CD14-positive monocyte (primary cell): ENCODE measurements around the gene CNTROB. TPM values are rescaled to one million over a fixed set of nuclear protein-coding genes. Genes with fewer than 3 reads are reported as not detected.

Experiments used
- DNase-seq, 3 donors: peaks; one replicate each; pipeline ENCODE4 v3.0.0-alpha.2; 2011 to 2022
- H2AFZ ChIP-seq: 2 replicates; pipeline ENCODE4 v1.6.0; 2012; ENCODE audit warnings: mild to moderate bottlenecking, low read depth, low read length, inconsistent platforms; ENCODE audit not compliant: insufficient read depth, poor library complexity, severe bottlenecking
- H3K27ac ChIP-seq, 2 donors: 1 replicate in 1 of 2; 2 replicates in 1 of 2; pipeline ENCODE4 v1.5.1; 2012 to 2013; ENCODE audit warnings: low read length in 2 of 2, control low read depth in 1 of 2, inconsistent platforms in 1 of 2, low read depth in 1 of 2, mild to moderate bottlenecking in 1 of 2
- H3K27me3 ChIP-seq, 2 donors: one replicate each; pipeline versions ENCODE4 v1.6.0 to v1.6.1; 2011 to 2013; ENCODE audit warnings: low read length in 2 of 2; ENCODE audit not compliant: control insufficient read depth in 2 of 2, insufficient read depth in 2 of 2
- H3K36me3 ChIP-seq, 2 donors: replicated peaks in 1 of 2; 1 replicate in 1 of 2; 2 replicates in 1 of 2; pipeline versions ENCODE4 v1.5.1 to v1.6.1; 2012 to 2013; ENCODE audit warnings: low read length in 2 of 2, control low read depth in 1 of 2, inconsistent platforms in 1 of 2, mild to moderate bottlenecking in 1 of 2; ENCODE audit not compliant: insufficient read depth in 2 of 2, control insufficient read depth in 1 of 2
- H3K4me1 ChIP-seq, 2 donors: 1 replicate in 1 of 2; 2 replicates in 1 of 2; pipeline versions ENCODE4 v1.5.1 to v1.6.1; 2012 to 2013; ENCODE audit warnings: low read length in 2 of 2, control low read depth in 1 of 2, inconsistent platforms in 1 of 2, mild to moderate bottlenecking in 1 of 2, moderate library complexity in 1 of 2; ENCODE audit not compliant: insufficient read depth in 2 of 2, control insufficient read depth in 1 of 2
- H3K4me2 ChIP-seq: replicated peaks from 2 replicates; pipeline ENCODE3; 2012; ENCODE audit warnings: low read length, moderate library complexity, mild to moderate bottlenecking; ENCODE audit not compliant: poor library complexity, severe bottlenecking; ENCODE audit errors: extremely low read depth
- H3K4me3 ChIP-seq, 3 experiments: fragments of 200-600 bp in 1 of 3; sonication (generic) in 1 of 3; replicated peaks in 1 of 3; 1 replicate in 2 of 3; 2 replicates in 1 of 3; pipeline ENCODE4 v1.5.1; 2011 to 2013; ENCODE audit warnings: low read length in 3 of 3, mild to moderate bottlenecking in 3 of 3, control low read depth in 2 of 3, low read depth in 2 of 3, inconsistent platforms in 1 of 3, moderate library complexity in 1 of 3
- H3K79me2 ChIP-seq: 2 replicates; pipeline ENCODE4 v1.6.0; 2012; ENCODE audit warnings: mild to moderate bottlenecking, control low read depth, inconsistent platforms, low read length, moderate library complexity; ENCODE audit not compliant: insufficient read depth
- H3K9ac ChIP-seq: 2 replicates; pipeline ENCODE4 v1.6.0; 2017; ENCODE audit warnings: low read length, mild to moderate bottlenecking; ENCODE audit not compliant: insufficient read depth, poor library complexity, severe bottlenecking
- H3K9me3 ChIP-seq, 2 donors: replicated peaks in 1 of 2; 1 replicate in 1 of 2; 2 replicates in 1 of 2; pipeline versions ENCODE4 v1.5.1 to v1.6.1; 2012 to 2013; ENCODE audit warnings: low read length in 2 of 2, control low read depth in 1 of 2; ENCODE audit not compliant: control insufficient read depth in 1 of 2, insufficient read depth in 1 of 2
- H4K20me1 ChIP-seq: 2 replicates; pipeline ENCODE4 v1.6.0; 2012; ENCODE audit warnings: mild to moderate bottlenecking, low read length, control low read depth, moderate library complexity; ENCODE audit not compliant: insufficient read depth
- H3K27ac Mint-ChIP-seq, 7 donors: one replicate each; pipeline ENCODE4 v1.8.0; 2020; ENCODE audit warnings: mild to moderate bottlenecking in 7 of 7, mixed read lengths in 7 of 7, moderate library complexity in 6 of 7, inconsistent platforms in 2 of 7
- H3K27me3 Mint-ChIP-seq, 3 donors: one replicate each; pipeline ENCODE4 v1.8.0; 2021 to 2022; ENCODE audit warnings: low read depth in 3 of 3, mild to moderate bottlenecking in 3 of 3, mixed read lengths in 3 of 3, moderate library complexity in 3 of 3, inconsistent platforms in 1 of 3
- H3K36me3 Mint-ChIP-seq, 2 donors: one replicate each; pipeline ENCODE4 v1.8.0; 2020; ENCODE audit warnings: mixed read lengths in 2 of 2, inconsistent platforms in 1 of 2, mild to moderate bottlenecking in 1 of 2
- H3K4me1 Mint-ChIP-seq: one replicate; pipeline ENCODE4 v1.8.0; 2020; ENCODE audit warnings: mild to moderate bottlenecking, mixed read lengths
- H3K4me3 Mint-ChIP-seq, 2 donors: one replicate each; pipeline ENCODE4 v1.8.0; 2020; ENCODE audit warnings: mild to moderate bottlenecking in 2 of 2, mixed read lengths in 2 of 2, moderate library complexity in 1 of 2
- H3K9me3 Mint-ChIP-seq, 7 donors: one replicate each; pipeline ENCODE4 v1.8.0; 2020 to 2022; ENCODE audit warnings: mixed read lengths in 7 of 7, mild to moderate bottlenecking in 6 of 7, moderate library complexity in 6 of 7, inconsistent platforms in 2 of 7
- CTCF ChIP-seq: fragments of 200-600 bp; IDR thresholded peaks from one replicate; pipeline ENCODE4 v1.8.0; 2022; ENCODE audit warnings: antibody characterized with exemption, mild to moderate bottlenecking
- WGBS: methylation state at CpG from one replicate; pipeline ENCODE4 v1.1.5; 2013; ENCODE audit warnings: missing lambda C conversion rate; ENCODE audit not compliant: insufficient coverage; 5-methylcytosine and 5-hydroxymethylcytosine counted together
- intact Hi-C, 2 donors: fragments of 100-400 bp; cut with micrococcal nuclease; formaldehyde crosslinking; loops; one replicate each; pipeline versions ENCODE4 v1.15.0 to v1.15.1; 2023
- polyA plus RNA-seq, 3 donors: library from polyadenylated mRNA; depleted of rRNA in 1 of 3; unstranded in 2 of 3; stranded (reverse) in 1 of 3; fragments of 300-500 nt in 2 of 3; fragments of >200 nt in 1 of 3; fragmentation: Illumina TruSeq in 2 of 3; gene quantifications; 1 replicate in 2 of 3; 2 replicates in 1 of 3; pipeline ENCODE4 v1.2.3, GENCODE V29; 2012 to 2021

Gene CNTROB
- polyA plus RNA-seq, 3 donors = 4.7 to 22.8 (median 6.5) TPM

- peaks cover 49% of the 10 kb centered on the region for H3K79me2 ChIP-seq
- H3K9me3 Mint-ChIP-seq = no peaks in the 10 kb centered on the region
- intact Hi-C loops = no loop called here
- H3K27me3 Mint-ChIP-seq = peaks cover 0 to 1% (median 1%) of the 10 kb centered on the region in 3 donors
- peak overlapping the region in 3 of 7 donors; percentile 53 to 56 (median 54) for H3K27ac Mint-ChIP-seq
- H3K27ac ChIP-seq = no peak overlapping the region
- no peak overlapping the region for H3K9ac ChIP-seq
- H3K36me3 ChIP-seq = peaks cover 46 to 80% of the 10 kb centered on the region in 2 donors
- peaks cover 12% of the 10 kb centered on the region for H4K20me1 ChIP-seq
- peaks cover 67 to 80% of the 10 kb centered on the region in 2 donors for H3K36me3 Mint-ChIP-seq
- H3K4me2 ChIP-seq = no peak overlapping the region
- WGBS = 100% methylated on average over 4 of the region's 15 CpGs
- H3K4me1 Mint-ChIP-seq = peaks cover 15% of the 10 kb centered on the region
- DNase-seq = no peak
- peaks cover 31 to 34% of the 10 kb centered on the region in 2 donors for H3K4me1 ChIP-seq
- H3K4me3 ChIP-seq = no peak overlapping the region
- no peaks in the 10 kb centered on the region for H3K9me3 ChIP-seq
- H3K27me3 ChIP-seq = no peaks in the 10 kb centered on the region
- no peak overlapping the region for H3K4me3 Mint-ChIP-seq
- TF ChIP-seq CTCF = no peak
- H2AFZ ChIP-seq = no peak overlapping the region
Measured at GRCh38 chr17:7893187-7893880, 38.7 kb upstream of the CNTROB start.

- intact Hi-C loops = no loop called here
Measured at GRCh38 chr17:7894226-7894625, 37.8 kb upstream of the CNTROB start.

More at GRCh38 chr17:7894226-7894625, 37.8 kb upstream of the CNTROB start:
- no peak for DNase-seq
- WGBS = 97% methylated on average over 5 of the region's 9 CpGs
- H3K36me3 Mint-ChIP-seq = peaks cover 76 to 89% of the 10 kb centered on the region in 2 donors
- peaks cover 22 to 25% of the 10 kb centered on the region in 2 donors for H3K4me1 ChIP-seq
- peaks cover 4% of the 10 kb centered on the region for H4K20me1 ChIP-seq
- peaks cover 55 to 89% of the 10 kb centered on the region in 2 donors for H3K36me3 ChIP-seq
- no peak overlapping the region for H3K4me3 ChIP-seq
- peaks cover 15% of the 10 kb centered on the region for H3K4me1 Mint-ChIP-seq
- TF ChIP-seq CTCF = no peak
- no peak overlapping the region for H3K4me2 ChIP-seq
- no peak overlapping the region for H2AFZ ChIP-seq
- H3K9ac ChIP-seq = no peak overlapping the region
- H3K27ac ChIP-seq = no peak overlapping the region
- H3K27me3 Mint-ChIP-seq = peaks cover 0 to 1% (median 1%) of the 10 kb centered on the region in 3 donors
- H3K9me3 ChIP-seq = no peaks in the 10 kb centered on the region
- H3K79me2 ChIP-seq = peaks cover 40% of the 10 kb centered on the region
- no peaks in the 10 kb centered on the region for H3K27me3 ChIP-seq
- H3K9me3 Mint-ChIP-seq = no peaks in the 10 kb centered on the region
- H3K4me3 Mint-ChIP-seq = no peak overlapping the region
- H3K27ac Mint-ChIP-seq = peak overlapping the region in 3 of 7 donors; percentile 15 to 56 (median 53)
